CD14-positive monocyte (primary cell): ENCODE results near the gene AJUBA. TPM values are rescaled to one million over a fixed set of nuclear protein-coding genes. Genes with fewer than 3 reads are reported as not detected.
A peak's percentile ranks its signal among the peaks of the same experiment; 100 is the strongest.

Source experiments
- DNase-seq, 3 donors: peaks; one replicate each; pipeline ENCODE4 v3.0.0-alpha.2; 2011 to 2022
- H2AFZ ChIP-seq: 2 replicates; pipeline ENCODE4 v1.6.0; 2012; ENCODE audit warnings: mild to moderate bottlenecking, low read depth, low read length, inconsistent platforms; ENCODE audit not compliant: insufficient read depth, poor library complexity, severe bottlenecking
- H3K27ac ChIP-seq, 2 donors: 1 replicate in 1 of 2; 2 replicates in 1 of 2; pipeline ENCODE4 v1.5.1; 2012 to 2013; ENCODE audit warnings: low read length in 2 of 2, control low read depth in 1 of 2, inconsistent platforms in 1 of 2, low read depth in 1 of 2, mild to moderate bottlenecking in 1 of 2
- H3K27me3 ChIP-seq, 2 donors: one replicate each; pipeline versions ENCODE4 v1.6.0 to v1.6.1; 2011 to 2013; ENCODE audit warnings: low read length in 2 of 2; ENCODE audit not compliant: control insufficient read depth in 2 of 2, insufficient read depth in 2 of 2
- H3K36me3 ChIP-seq, 2 donors: replicated peaks in 1 of 2; 1 replicate in 1 of 2; 2 replicates in 1 of 2; pipeline versions ENCODE4 v1.5.1 to v1.6.1; 2012 to 2013; ENCODE audit warnings: low read length in 2 of 2, control low read depth in 1 of 2, inconsistent platforms in 1 of 2, mild to moderate bottlenecking in 1 of 2; ENCODE audit not compliant: insufficient read depth in 2 of 2, control insufficient read depth in 1 of 2
- H3K4me1 ChIP-seq, 2 donors: 1 replicate in 1 of 2; 2 replicates in 1 of 2; pipeline versions ENCODE4 v1.5.1 to v1.6.1; 2012 to 2013; ENCODE audit warnings: low read length in 2 of 2, control low read depth in 1 of 2, inconsistent platforms in 1 of 2, mild to moderate bottlenecking in 1 of 2, moderate library complexity in 1 of 2; ENCODE audit not compliant: insufficient read depth in 2 of 2, control insufficient read depth in 1 of 2
- H3K4me2 ChIP-seq: replicated peaks from 2 replicates; pipeline ENCODE3; 2012; ENCODE audit warnings: low read length, moderate library complexity, mild to moderate bottlenecking; ENCODE audit not compliant: poor library complexity, severe bottlenecking; ENCODE audit errors: extremely low read depth
- H3K4me3 ChIP-seq, 3 experiments: fragments of 200-600 bp in 1 of 3; sonication (generic) in 1 of 3; replicated peaks in 1 of 3; 1 replicate in 2 of 3; 2 replicates in 1 of 3; pipeline ENCODE4 v1.5.1; 2011 to 2013; ENCODE audit warnings: low read length in 3 of 3, mild to moderate bottlenecking in 3 of 3, control low read depth in 2 of 3, low read depth in 2 of 3, inconsistent platforms in 1 of 3, moderate library complexity in 1 of 3
- H3K79me2 ChIP-seq: 2 replicates; pipeline ENCODE4 v1.6.0; 2012; ENCODE audit warnings: mild to moderate bottlenecking, control low read depth, inconsistent platforms, low read length, moderate library complexity; ENCODE audit not compliant: insufficient read depth
- H3K9ac ChIP-seq: 2 replicates; pipeline ENCODE4 v1.6.0; 2017; ENCODE audit warnings: low read length, mild to moderate bottlenecking; ENCODE audit not compliant: insufficient read depth, poor library complexity, severe bottlenecking
- H3K9me3 ChIP-seq, 2 donors: replicated peaks in 1 of 2; 1 replicate in 1 of 2; 2 replicates in 1 of 2; pipeline versions ENCODE4 v1.5.1 to v1.6.1; 2012 to 2013; ENCODE audit warnings: low read length in 2 of 2, control low read depth in 1 of 2; ENCODE audit not compliant: control insufficient read depth in 1 of 2, insufficient read depth in 1 of 2
- H4K20me1 ChIP-seq: 2 replicates; pipeline ENCODE4 v1.6.0; 2012; ENCODE audit warnings: mild to moderate bottlenecking, low read length, control low read depth, moderate library complexity; ENCODE audit not compliant: insufficient read depth
- H3K27ac Mint-ChIP-seq, 7 donors: one replicate each; pipeline ENCODE4 v1.8.0; 2020; ENCODE audit warnings: mild to moderate bottlenecking in 7 of 7, mixed read lengths in 7 of 7, moderate library complexity in 6 of 7, inconsistent platforms in 2 of 7
- H3K27me3 Mint-ChIP-seq, 3 donors: one replicate each; pipeline ENCODE4 v1.8.0; 2021 to 2022; ENCODE audit warnings: low read depth in 3 of 3, mild to moderate bottlenecking in 3 of 3, mixed read lengths in 3 of 3, moderate library complexity in 3 of 3, inconsistent platforms in 1 of 3
- H3K36me3 Mint-ChIP-seq, 2 donors: one replicate each; pipeline ENCODE4 v1.8.0; 2020; ENCODE audit warnings: mixed read lengths in 2 of 2, inconsistent platforms in 1 of 2, mild to moderate bottlenecking in 1 of 2
- H3K4me1 Mint-ChIP-seq: one replicate; pipeline ENCODE4 v1.8.0; 2020; ENCODE audit warnings: mild to moderate bottlenecking, mixed read lengths
- H3K4me3 Mint-ChIP-seq, 2 donors: one replicate each; pipeline ENCODE4 v1.8.0; 2020; ENCODE audit warnings: mild to moderate bottlenecking in 2 of 2, mixed read lengths in 2 of 2, moderate library complexity in 1 of 2
- H3K9me3 Mint-ChIP-seq, 7 donors: one replicate each; pipeline ENCODE4 v1.8.0; 2020 to 2022; ENCODE audit warnings: mixed read lengths in 7 of 7, mild to moderate bottlenecking in 6 of 7, moderate library complexity in 6 of 7, inconsistent platforms in 2 of 7
- WGBS: methylation state at CpG from one replicate; pipeline ENCODE4 v1.1.5; 2013; ENCODE audit warnings: missing lambda C conversion rate; ENCODE audit not compliant: insufficient coverage; 5-methylcytosine and 5-hydroxymethylcytosine counted together
- intact Hi-C, 2 donors: fragments of 100-400 bp; cut with micrococcal nuclease; formaldehyde crosslinking; loops; one replicate each; pipeline versions ENCODE4 v1.15.0 to v1.15.1; 2023
- polyA plus RNA-seq, 3 donors: library from polyadenylated mRNA; depleted of rRNA in 1 of 3; unstranded in 2 of 3; stranded (reverse) in 1 of 3; fragments of 300-500 nt in 2 of 3; fragments of >200 nt in 1 of 3; fragmentation: Illumina TruSeq in 2 of 3; gene quantifications; 1 replicate in 2 of 3; 2 replicates in 1 of 3; pipeline ENCODE4 v1.2.3, GENCODE V29; 2012 to 2021
- TF ChIP-seq, protein P1 (sequence below): fragments of 200-600 bp; IDR thresholded peaks from one replicate; pipeline ENCODE4 v1.8.0; 2022; ENCODE audit warnings: antibody characterized with exemption, mild to moderate bottlenecking

The AJUBA gene
- polyA plus RNA-seq, 3 donors: 0.04 TPM; not detected in 2

DNA sequence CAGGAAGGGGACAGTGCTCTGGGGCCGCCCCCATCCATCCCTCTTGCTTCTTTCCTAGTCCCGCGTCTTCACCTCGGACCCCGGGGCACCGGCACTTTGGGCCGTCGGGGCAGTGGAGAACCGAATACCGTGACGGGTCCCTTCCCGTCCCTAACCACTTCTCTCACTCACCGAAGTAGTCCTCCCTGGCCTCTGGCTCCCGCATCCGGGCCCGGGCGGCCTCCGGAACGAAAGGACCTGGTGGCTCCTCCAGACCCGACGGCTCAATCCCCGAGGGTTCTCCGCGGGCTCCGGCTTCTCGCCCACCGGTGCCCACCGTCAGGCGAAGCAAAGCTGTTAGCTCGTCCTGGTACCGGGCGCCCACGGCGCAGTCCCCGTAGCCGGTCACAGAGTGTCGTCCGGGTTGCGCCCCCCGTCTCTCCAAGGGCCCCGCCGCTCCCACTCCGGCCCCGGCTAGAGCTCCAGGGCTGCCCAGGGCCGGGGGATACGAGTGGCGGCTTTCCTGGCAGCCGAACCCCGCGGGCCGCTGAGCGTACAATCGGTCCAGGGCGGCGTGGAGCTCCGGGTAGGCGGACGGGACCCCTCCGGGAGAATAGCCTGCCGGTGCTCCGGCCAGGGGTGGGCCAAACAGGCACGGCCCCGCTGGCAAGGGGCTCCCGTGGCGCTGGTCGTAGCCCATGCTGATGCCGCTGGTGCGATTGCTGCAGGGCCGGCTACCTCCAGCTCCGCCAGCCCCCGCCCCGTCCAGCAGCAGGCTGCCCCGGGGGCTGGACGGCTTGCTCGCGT lies 1.1 kb downstream of the AJUBA start:
- 8% methylated on average over 76 of the region's 76 CpGs for WGBS
- no peak overlapping the region for H3K27ac Mint-ChIP-seq
- Histone ChIP-seq H2AFZ (peak overlapping the region; percentile 92), H3K79me2 (no peaks in the 10 kb centered on the region), H3K36me3 (no peaks in the 10 kb centered on the region), H3K27ac (no peak overlapping the region), H3K4me1 (peaks cover 25 to 27% of the 10 kb centered on the region in 2 donors), H3K9ac (peak overlapping the region; percentile 61), H3K9me3 (peaks cover 0 to 4% of the 10 kb centered on the region in 2 donors), H3K4me2 (peak overlapping the region; percentile 93), H3K4me3 (peak overlapping the region in 2 of 3 experiments; percentile 47 to 77), H3K27me3 (peaks cover 33 to 57% of the 10 kb centered on the region in 2 donors), H4K20me1 (no peaks in the 10 kb centered on the region)
- peaks cover 3 to 7% of the 10 kb centered on the region in 2 donors for H3K36me3 Mint-ChIP-seq
- TF ChIP-seq, protein P1, sequence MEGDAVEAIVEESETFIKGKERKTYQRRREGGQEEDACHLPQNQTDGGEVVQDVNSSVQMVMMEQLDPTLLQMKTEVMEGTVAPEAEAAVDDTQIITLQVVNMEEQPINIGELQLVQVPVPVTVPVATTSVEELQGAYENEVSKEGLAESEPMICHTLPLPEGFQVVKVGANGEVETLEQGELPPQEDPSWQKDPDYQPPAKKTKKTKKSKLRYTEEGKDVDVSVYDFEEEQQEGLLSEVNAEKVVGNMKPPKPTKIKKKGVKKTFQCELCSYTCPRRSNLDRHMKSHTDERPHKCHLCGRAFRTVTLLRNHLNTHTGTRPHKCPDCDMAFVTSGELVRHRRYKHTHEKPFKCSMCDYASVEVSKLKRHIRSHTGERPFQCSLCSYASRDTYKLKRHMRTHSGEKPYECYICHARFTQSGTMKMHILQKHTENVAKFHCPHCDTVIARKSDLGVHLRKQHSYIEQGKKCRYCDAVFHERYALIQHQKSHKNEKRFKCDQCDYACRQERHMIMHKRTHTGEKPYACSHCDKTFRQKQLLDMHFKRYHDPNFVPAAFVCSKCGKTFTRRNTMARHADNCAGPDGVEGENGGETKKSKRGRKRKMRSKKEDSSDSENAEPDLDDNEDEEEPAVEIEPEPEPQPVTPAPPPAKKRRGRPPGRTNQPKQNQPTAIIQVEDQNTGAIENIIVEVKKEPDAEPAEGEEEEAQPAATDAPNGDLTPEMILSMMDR: no peak
- intact Hi-C loops: loop anchor here in 1 of 2 donors (5.0 to 10.0 kb wide), 2 partner anchors 46 to 414 kb away; no protein-coding TSS in a partner anchor
- H3K9me3 Mint-ChIP-seq: peaks cover 0 to 8% (median 3%) of the 10 kb centered on the region in 7 donors
- DNase-seq: peak in 2 of 3 donors; percentile 5 to 12
- peak overlapping the region; percentile 56 to 75 for H3K4me3 Mint-ChIP-seq
- H3K4me1 Mint-ChIP-seq: peaks cover 6% of the 10 kb centered on the region
- H3K27me3 Mint-ChIP-seq: peaks cover 30 to 43% (median 39%) of the 10 kb centered on the region in 3 donors

DNA sequence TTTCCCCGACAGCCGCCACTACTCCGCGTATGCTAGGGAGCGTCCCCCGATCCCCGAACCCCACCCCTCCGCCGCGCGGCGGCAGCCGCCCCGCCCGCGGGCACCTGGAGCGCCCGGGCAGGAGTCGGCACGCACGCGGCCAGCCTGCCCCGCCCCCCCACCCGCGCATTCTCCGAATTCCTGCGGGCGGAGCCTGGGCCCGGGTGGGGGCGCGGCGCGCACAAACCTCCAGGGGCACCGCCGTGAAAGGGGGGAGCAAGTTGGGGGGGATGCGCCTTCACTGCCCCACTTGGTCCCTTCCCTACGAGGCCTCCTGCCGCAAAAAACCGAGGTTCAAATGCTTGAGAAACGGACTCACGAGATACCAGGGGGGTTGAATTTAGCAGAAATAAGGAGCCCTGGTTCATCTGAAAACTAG lies 1.7 kb downstream of the AJUBA start:
- Mint-ChIP-seq H3K27ac (no peak overlapping the region), H3K4me1 (peaks cover 6% of the 10 kb centered on the region), H3K4me3 (peak overlapping the region; percentile 56 to 79), H3K27me3 (peaks cover 33 to 45% (median 40%) of the 10 kb centered on the region in 3 donors), H3K36me3 (peaks cover 0 to 3% of the 10 kb centered on the region in 2 donors), H3K9me3 (peaks cover 0 to 8% (median 3%) of the 10 kb centered on the region in 7 donors)
- H4K20me1 ChIP-seq: no peaks in the 10 kb centered on the region
- WGBS: under 1% methylated on average over 37 of the region's 41 CpGs
- H3K27me3 ChIP-seq: peaks cover 33 to 57% of the 10 kb centered on the region in 2 donors
- H3K27ac ChIP-seq: no peak overlapping the region
- H3K4me1 ChIP-seq: peaks cover 25 to 27% of the 10 kb centered on the region in 2 donors
- H2AFZ ChIP-seq: peak overlapping the region; percentile 92
- no peaks in the 10 kb centered on the region for H3K79me2 ChIP-seq
- intact Hi-C loops: loop anchor here in 1 of 2 donors (5.0 to 10.0 kb wide), 2 partner anchors 46 to 413 kb away; no protein-coding TSS in a partner anchor
- no peak for DNase-seq
- H3K4me3 ChIP-seq: peak overlapping the region in 1 of 3 experiments; percentile 77
- no peak overlapping the region for H3K9ac ChIP-seq
- peak overlapping the region; percentile 93 for H3K4me2 ChIP-seq
- peaks cover 0 to 4% of the 10 kb centered on the region in 2 donors for H3K9me3 ChIP-seq
- H3K36me3 ChIP-seq: no peaks in the 10 kb centered on the region
- TF ChIP-seq, protein P1: no peak
